GM18511 (cell line): ENCODE measurements around the gene DGKE.
A peak's percentile ranks its signal among the peaks of the same experiment; 100 is the strongest.

Experiments used
- ATAC-seq: cut with Tn5 transposase; IDR thresholded peaks from one replicate; pipeline ENCODE4 v1.9.1; 2021; ENCODE audit warnings: mild to moderate bottlenecking, moderate library complexity; ENCODE audit not compliant: unreplicated experiment

DGKE gene

DNA sequence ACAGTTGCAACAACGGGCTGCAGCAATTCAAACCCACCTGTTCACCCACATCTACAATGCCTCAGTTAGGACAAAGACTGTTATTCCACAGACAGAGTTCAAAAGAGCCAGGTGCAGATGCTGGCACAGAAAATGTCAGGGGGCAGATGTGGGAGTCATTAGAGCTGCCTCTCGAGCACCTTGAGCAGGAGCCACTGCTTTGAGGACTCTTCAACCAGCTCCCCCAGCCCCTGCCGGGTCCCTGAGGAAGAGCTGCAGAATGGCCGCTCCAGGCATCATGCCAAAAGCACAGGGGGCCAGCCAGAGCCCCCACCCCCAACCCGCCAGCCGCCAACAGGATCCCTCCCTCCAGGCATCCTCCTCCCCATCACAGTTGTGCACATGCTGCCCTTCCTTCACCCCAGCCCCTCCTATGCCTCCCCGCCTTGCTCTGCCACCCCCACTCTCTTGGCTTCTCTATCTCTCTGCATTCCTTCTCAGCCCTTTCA lies 21.0 kb upstream of the DGKE start:
- ATAC-seq = no peak

DNA sequence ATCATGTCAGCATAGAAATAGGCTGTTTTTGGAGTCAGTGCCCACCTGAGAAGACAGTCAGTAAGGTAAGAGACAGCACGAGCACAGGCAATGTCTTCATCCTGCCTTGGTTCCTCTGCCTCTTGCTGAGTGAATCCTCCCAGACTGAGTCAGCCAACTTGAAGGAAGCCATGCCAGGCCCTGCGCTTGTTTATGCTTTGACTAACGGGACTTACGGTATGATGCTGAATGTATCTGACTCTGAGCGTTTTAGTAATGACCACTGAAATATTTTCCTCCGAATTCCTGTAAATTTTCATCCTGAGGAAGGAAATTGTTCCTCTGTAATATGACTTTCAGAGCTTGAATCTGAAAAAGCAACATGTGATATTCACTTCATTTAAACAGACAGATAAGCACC lies 18.2 kb upstream of the DGKE start:
- no peak for ATAC-seq

DNA sequence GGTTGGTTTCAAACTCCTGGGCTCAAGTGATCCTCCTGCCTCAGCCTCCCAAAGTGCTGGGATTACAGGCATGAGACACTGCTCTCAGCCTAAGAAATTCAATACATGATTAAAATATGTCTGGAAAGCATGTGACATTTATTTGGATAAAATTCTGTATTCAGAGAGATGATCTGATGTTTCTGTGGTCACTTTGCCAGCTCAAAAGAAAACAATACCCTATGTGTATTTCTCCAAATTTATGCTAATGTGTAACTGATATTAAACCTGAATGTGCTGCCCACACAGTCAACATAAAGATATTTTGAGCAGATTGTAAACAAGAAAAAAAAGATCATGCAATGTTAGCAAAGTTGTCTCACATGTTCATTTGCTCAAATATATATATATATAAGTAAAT lies 16.9 kb upstream of the DGKE start:
- ATAC-seq = no peak

DNA sequence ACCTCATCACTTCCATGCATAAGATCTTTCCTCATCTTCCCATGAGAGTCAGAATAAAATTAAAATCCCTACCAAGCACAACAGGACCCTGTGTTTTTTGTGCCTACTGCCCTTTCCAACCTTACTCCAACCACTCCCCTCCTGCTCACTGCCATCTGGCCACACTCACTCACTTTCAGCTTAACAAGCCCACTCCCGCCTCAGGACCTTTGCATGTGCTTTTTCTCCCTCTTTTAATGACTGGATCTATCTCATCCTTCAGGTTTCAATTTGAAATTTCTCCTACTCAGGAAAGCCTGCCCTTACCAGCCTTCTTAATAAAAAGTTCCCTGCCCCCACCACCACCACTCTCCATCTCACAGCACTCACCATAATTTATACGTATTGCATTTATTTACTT lies 14.9 kb upstream of the DGKE start:
- ATAC-seq = no peak

DNA sequence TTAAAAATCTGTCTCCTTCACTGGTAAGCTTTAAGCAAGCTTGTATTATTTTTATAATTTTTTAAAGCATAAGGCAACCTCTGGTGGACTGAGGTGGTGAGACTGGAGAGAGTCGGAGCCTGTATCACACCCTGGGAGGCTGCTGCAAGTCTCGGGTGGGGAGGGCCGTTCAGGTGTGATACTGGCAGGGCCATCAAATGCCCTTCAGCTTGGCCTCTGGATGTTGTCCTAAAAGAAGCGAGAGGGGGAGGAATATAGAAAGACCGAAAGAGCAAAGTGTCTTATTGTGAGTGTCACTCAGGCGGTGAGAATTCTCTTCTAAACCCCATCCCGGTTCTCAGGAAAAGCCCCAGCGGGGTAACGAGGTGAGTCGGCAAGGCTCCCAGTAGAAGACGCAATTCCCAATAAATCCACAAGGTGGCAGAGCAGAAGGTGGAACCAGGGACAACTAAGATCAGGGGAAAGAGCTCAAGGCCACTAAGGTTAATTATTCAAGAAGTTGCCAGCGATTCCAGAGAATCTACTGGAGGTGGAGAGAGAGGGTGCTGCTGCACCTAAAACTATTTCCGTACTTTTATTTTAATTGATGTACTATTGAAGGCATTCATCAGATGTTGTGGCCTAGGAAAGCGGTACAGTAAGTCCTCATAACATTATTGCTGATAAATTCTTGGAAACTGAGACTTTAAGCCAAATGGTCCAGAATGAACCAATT lies 14.4 kb upstream of the DGKE start:
- peak; percentile 83 for ATAC-seq

DNA sequence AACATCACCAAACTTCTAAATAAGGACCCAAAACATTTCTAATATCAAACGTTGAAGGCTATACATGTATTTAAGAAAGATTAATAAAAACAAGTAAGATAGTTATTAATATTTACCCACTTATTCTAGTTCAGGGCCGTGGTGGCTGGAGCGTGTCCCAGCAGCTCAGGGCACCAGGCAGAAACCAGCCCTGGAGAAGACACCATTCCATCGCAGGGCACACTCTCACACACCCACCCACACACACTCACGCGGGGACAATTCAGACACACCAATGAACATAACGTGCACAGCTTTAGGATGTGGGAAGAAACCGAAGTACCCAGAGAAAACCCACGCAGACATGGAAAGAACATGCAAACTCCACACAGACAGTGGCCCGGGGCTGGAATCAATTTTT lies 13.7 kb upstream of the DGKE start:
- ATAC-seq = no peak

DNA sequence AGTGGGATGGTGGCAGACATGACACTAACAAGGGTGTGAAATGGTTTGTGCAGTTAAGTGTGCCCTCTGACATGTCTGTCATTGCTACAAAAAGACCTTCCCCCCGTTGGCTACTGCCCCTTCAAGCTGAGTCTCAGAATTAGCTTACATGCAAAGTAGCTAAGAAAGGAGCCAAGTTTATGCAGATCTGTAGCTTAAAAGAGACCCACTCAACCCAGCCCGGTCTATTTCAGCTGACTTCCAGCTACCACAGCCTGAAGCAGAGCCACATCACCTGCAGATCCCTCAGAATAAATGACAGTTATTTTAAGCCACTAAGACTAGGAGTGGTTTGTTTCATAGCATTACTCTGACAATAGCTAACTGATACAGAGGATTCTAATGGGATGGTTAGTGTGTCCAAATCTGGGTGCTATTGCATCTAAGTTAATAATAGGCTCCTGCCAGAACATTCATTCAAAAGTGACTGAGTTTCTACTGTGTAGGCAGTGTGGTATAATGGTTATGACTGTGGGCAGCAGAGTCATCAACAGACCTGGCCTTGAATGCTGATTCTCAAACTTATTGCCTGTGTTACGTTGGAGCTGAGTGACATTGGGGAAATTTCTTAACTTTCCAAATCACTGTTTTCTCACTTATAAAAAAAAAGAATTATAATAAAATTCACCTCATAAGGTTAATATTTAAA lies 12.0 kb upstream of the DGKE start:
- no peak for ATAC-seq

DNA sequence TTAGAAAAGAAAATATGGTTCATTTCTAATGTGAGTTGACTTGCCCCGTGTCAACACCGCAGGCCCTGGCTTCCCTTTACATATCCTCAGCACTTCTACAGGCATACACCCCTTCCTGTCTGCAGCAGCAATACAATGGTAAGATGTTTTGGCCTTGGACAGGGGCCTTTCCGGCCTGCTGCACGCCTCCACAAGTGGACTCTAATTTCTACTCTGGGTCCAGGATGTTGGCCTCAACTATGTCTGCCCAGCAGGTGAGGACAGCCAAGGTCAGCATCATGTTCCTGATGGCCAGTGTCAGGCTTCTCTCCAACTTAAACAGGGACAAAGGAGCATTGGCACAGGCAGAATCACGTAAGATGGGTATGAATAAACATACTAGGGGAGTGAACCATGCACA lies 11.2 kb upstream of the DGKE start:
- ATAC-seq = no peak

DNA sequence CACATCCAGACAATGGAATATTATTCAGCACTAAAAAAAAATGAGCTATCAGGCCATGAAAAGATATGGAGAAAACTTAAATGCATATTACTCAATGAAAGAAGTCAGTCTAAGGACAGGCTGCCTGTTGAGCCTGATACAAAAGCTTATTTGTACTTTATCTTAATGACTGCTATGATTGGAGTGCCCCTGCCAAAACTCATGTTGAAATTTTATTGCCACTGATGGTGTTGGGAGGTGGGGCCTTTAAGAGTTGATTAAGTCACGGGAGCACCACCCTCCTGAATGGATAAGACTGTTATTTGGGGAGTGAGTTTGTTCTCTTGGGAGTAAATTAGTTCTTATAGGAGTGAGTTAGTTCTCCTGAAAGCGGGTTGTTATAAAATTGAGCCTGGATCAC lies 10.1 kb upstream of the DGKE start:
- ATAC-seq = no peak

DNA sequence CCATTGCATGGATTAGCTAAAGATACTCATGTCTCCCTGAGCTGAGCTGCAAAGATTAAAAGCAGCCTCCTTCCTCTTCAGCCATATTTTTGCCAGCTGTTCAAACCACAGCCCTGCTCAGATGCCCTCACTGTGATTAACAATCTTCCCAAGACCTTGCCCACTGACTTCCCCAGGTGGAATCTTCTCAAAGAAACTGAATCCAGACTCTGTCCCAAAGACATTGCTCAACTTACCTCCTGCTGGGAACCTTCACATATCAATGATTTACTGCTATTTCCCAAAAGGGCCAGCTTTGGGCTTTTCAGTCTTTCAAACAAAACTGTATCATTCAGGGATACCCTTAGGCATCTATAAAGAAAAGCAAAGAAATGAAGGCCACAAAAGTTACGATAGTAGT lies 9.4 kb upstream of the DGKE start:
- ATAC-seq = no peak

DNA sequence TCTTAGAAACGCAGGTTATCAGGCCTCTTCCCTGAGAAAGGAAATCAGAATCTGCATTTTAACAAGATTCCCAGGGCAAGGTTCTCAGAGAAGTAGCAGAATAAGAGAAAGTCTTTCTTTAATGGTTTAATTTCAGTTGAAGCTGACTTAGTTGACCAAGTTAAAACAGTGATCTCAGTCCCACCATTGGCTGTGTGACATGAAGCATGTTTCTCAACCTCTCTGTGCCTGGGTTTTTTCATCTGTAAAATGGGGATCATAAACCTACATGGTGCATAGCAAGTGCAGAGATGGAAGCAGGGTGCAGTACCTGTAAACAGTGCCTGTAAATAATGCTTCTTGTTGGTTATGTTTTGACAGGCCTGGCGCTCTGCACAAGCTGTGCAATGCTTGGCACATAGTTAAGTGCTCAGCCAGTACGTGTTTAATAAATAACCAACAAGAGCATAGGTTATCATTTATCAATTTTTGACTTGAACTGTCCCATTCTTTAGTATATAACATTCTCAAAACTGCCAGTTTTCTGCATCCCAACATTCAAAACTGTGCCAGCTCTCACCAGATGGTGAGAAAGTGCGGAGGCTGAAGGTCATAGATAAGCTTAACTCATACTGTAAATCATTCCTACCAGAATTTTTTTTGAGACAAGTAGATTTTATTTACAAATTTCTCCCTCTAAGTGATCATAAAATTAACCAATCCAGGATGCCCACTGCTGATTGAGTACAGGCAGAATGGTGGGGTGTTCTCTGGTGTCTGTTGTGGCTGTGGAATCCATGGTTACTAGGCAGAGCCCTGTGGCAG lies 7.1 kb upstream of the DGKE start:
- no peak for ATAC-seq

DNA sequence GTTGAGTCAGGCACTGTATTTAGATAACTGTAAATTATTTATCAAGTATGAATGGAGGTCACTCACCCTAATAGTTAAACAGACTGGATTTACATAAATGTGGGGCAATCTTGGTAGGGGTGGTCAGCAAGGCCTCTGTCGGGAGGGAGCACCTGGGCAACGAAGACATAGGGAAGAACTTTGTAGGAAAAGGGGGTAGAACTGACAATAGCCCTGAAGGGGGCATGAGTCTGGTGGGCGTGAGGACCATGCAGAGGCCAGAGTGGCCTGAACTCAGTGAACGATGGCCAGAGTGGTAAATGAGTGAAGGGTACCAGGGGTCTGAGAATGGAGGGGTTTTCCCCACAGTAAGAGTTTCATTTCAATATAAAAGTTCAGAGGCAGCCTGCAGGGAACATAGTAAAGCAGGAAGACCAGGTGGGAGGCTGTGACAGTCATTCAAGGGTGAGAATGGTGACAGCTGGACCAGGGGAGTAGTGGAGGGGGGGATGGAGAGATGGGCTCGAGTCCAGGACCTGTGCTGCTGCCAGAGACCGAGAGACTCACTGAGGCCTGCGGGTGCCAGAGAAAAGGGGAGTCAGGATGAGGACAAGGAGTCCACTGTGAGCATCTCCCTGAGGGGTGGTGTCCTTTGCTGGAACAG lies 3.1 kb upstream of the DGKE start:
- ATAC-seq = no peak

DNA sequence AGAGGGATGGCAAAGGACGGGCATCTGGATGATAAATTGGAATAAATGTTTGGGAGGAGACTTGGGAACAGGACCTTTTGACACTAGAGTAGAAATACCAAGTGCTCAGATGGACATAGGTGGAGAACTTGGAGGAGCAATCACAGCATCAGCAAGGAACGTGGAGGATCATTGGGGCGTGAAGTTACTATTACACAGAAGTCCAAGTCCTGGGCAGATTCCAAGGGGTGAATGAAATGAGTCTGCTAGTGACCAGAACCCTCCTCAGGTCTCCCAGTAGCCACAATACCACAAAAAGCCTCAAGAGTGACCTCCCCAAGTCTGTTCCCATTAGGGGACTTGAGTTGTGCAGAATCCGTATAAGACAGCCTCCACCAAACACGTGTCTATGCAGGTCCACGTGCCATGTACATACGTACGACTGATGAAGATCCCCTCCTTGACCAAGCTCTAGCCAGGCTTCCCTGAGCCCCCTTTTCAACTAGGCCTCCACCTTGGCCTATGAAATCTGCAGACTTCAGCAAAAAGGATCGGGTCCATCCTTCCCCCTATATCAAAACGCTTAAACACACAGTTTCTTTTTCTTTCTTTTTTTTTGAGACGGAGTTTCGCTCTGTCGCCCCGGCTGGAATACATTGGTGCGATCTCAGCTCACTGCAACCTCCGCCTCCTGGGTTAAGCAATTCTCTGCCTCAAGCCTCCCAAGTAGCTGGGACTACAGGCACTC lies 2.4 kb upstream of the DGKE start:
- ATAC-seq = no peak

DNA sequence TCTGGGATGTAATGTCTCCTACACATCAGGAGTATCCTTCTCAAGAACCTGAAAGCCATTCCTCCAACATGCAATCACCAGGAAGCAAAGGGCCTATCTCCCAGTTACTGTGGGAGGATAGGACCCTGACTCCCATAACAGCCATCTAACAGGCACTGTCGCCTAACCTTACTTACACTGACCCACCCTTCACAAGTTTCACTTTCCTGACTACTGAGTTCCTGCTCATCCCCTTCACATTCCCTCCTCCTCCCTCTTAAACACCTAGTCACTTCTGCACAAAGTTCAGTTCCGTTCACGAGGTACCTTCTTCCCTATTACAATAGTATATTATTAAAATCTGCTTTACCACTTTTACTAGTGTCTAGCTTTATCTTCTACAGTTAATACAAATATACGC lies 1.5 kb upstream of the DGKE start:
- ATAC-seq = no peak

DNA sequence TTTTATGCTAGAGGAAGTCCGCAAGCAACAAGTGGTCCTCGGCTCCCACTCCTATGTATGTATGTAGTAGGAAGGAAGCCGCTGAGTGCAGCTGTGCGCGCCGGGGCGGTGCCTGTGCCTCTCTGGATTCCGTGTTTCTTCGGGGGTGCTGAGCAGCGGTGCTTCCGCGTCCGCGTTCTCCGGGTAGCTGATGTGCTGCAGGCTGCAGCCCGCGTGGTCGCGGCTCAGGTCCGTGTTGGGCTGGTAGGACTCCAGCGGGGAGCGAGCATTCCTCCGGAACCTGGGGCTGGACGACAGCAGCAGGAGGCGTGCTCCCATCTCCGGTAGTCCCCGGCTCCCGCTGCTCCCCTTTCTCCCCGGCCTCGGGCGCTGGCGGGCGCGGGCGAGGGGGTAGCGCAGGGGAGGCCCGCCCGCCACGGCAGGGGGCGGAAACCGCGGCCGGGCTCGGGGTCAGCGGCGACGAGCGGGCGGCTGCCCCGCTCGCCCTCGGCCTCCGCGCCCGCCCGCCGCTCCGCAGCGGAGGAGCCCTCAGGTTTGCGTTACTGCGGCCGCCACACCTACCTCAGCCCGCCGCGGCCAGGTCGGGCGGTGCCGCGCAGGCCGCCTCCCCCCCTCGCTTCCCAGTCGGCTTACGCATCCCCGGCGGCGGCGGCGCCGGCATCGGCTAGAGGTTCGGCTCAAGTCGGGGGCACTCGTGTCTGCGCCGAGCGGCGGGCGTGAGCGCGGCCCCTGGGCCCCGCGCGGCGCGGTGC lies 718 bp upstream of the DGKE start:
- ATAC-seq = peak; percentile 66

DNA sequence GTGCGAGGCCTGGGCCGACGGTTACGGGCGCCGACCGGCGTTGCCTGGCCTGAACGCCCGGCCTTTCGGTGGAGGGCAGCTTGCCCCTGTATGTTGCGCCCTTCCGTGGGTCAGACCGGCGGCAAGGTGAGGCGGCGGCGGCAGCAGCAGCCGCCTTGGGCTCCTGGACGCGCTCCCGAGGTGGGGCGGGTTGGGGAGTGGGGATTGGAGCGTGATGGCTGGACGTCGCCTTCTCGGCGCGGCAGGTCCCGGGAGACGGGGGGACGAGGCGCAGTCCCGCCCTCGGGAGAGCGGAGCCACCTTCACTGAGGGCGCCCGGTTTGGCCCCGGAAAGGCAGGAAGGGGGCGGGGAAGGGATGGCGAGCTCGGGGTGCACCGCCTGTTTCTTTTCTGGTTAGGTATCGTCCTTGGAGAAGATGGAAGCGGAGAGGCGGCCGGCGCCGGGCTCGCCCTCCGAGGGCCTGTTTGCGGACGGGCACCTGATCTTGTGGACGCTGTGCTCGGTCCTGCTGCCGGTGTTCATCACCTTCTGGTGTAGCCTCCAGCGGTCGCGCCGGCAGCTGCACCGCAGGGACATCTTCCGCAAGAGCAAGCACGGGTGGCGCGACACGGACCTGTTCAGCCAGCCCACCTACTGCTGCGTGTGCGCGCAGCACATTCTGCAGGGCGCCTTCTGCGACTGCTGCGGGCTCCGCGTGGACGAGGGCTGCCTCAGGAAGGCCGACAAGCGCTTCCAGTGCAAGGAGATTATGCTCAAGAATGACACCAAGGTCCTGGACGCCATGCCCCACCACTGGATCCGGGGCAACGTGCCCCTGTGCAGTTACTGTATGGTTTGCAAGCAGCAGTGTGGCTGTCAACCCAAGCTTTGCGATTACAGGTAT lies 671 bp downstream of the DGKE start:
- peak; percentile 40 for ATAC-seq

DNA sequence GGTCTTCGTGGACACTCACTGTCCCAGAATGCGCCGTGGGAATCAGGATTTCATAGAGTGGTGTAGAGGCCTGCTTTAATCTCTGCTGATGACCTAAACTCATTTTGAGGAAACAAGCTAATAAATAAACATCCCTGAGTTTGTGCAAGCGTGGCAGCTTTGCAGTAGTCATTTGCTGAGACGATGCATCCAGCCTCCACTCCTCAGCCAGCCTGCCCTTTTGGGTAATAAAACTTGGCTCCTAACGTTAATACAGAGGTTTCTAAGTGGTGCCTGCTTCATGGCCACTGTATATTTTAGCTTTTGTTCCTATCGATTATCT lies 1.3 kb downstream of the DGKE start:
- ATAC-seq = no peak

DNA sequence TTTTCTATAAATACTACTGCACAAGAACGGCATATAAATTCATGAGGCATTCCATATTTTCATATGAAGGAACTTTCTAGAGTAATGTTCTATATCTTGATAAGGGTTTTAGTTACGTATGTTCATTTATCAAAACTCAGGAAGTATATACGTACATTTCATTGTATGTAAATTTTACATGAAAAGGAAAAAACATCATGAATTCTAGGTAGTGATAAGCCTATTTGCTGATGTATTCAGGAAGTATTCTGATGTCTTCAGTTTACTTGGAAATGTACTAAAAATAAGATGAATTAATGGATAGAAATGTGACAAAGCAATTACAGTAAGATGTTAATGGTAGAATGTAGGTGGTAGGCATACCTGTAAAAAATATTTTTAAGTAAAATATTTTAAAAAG lies 4.7 kb downstream of the DGKE start:
- ATAC-seq = no peak

DNA sequence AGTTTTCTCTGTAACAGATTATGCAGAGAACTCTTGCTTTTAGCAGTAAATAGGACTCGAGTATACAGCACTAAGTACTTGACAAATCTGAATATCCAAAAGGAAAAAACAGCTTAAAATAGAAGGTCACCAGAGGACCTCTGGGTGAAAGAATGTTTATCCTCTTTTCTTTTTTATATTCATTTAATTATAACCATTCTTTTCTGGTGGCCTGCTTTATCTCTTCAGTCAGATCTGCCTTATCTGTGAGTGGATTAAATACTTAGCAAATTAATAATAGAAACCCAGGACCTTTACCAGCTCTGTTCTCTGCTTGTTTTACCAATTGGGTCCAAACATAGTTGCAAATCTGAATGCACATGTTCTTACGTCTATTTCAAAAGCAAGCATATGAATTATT lies 8.6 kb downstream of the DGKE start:
- ATAC-seq = no peak
